NCI-H82 (cell line): Measurements from ENCODE around the gene CARD16.

Source experiments
- DNase-seq: peaks from one replicate; lab custom pipeline; 2025; lab: John Stamatoyannopoulos, UW

CARD16 gene

GRCh38 chr11:104992781-104993180, 52.4 kb downstream of the CARD16 start:
- DNase-seq: no peak

- no peak for DNase-seq
Observed at GRCh38 chr11:104991994-104992393, 53.1 kb downstream of the CARD16 start.
